Measurements from ENCODE around the gene ACSF3.

Gene ACSF3

DNA sequence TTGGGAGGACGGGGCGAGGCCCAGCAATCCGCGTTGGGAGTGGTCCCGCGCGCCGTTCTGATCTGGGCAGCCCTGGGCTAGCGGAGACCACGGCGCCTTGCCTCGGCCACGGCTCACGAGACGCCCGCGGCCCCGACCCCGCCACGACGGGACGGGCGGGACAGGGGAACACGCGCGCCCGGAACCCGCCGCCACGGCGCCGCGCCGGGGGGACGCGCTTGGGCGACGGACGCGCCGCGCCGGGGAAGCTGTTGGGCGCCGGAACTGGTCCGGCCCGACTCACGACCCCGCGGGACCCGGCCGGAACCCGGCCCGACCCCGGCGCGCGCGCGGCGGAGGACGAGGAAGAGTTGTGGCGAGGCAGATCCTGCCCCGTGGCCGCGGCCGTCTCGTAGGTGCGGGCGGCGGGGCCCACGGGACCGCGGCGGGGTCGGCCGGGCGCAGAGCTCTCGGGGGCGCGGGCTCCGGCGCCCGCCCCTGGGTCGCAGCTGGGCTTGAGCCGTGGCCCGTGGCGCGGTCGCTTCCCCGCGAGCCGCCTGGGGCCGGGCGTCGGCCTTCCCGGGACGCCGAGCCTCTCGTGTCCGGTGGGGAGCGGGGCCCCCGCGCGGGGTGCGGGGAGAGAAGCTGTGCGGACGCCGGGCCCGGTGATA is at the start of gene ACSF3:
TSS of gene ACSF3 (plus strand) at position 251 of the 650 bp plus-strand sequence. CDS start 6,830 bp downstream, outside the sequence.
- TF ChIP-seq, protein P1, sequence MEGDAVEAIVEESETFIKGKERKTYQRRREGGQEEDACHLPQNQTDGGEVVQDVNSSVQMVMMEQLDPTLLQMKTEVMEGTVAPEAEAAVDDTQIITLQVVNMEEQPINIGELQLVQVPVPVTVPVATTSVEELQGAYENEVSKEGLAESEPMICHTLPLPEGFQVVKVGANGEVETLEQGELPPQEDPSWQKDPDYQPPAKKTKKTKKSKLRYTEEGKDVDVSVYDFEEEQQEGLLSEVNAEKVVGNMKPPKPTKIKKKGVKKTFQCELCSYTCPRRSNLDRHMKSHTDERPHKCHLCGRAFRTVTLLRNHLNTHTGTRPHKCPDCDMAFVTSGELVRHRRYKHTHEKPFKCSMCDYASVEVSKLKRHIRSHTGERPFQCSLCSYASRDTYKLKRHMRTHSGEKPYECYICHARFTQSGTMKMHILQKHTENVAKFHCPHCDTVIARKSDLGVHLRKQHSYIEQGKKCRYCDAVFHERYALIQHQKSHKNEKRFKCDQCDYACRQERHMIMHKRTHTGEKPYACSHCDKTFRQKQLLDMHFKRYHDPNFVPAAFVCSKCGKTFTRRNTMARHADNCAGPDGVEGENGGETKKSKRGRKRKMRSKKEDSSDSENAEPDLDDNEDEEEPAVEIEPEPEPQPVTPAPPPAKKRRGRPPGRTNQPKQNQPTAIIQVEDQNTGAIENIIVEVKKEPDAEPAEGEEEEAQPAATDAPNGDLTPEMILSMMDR (IDR thresholded peaks at IDR 0.05), result no peak

DNA sequence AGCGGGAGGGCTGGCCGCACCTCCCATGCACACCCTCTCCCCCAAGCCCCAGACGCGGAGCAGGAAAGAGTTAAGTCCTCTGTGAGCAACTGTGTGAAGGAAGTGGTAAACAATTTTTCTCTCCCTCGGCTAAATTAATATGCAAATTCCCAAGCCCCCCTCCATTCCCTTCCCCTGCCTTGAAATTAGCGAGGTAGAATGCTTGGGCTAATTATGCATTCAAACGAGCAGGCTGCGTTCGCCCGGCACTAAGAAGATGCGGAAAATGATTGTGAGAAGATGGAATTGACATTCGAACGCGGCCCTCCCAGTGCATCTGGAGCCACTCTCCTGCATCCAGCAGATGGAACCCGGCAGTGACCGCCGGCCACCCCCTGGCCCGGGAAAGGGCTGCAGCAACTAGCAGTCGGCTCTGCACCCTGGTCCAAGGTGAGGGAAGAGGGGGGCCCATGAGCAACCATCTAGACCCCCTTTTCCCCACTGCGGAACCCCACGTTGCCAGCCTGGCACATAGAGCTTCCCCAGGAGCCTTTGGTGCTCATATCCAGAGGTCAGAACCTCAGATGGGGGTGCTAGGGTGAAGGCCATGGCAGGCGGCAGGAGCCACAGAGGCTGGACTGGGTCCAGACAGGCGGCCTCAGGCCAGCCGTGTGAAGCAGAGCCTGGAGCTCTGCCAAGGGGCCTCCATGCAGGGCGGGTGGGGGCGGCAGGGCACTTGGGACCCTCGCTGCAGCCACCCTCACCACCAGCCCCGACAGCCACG is 49.1 kb upstream of the ACSF3 start:
- TF ChIP-seq, protein P1 (IDR thresholded peaks at IDR 0.05), result no peak

DNA sequence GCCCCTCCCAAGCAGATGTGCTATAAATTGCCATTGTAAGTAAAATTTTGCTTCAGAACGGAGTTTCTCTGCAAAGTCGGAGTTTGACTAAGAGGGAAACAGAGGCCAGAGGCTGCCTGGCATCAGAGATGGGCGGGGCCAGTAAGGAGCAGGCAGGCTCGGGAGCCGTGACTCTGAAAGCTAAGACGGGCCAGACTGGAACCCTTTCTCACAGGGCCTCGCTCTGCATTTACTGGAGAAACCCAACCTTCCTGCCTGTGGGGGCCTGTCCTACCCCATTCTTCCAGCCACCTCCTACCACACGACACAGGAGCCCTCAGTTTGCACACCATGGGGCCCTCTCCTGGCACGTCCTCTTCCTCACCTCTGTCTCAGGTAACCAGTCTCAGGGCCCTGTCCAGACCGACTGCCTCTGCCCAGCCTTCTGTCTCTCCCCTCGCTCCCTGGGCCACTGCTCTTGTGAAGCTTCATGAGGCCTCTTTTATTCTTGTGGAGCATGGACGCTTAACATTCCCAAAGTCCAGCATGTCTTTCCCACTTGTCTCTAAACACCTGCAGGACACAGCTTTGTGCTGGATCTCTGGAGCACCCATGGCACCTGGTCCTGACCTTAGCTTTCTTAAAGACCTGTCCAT is 48.4 kb upstream of the ACSF3 start:
- TF ChIP-seq, protein P1 (IDR thresholded peaks at IDR 0.05), result no peak

DNA sequence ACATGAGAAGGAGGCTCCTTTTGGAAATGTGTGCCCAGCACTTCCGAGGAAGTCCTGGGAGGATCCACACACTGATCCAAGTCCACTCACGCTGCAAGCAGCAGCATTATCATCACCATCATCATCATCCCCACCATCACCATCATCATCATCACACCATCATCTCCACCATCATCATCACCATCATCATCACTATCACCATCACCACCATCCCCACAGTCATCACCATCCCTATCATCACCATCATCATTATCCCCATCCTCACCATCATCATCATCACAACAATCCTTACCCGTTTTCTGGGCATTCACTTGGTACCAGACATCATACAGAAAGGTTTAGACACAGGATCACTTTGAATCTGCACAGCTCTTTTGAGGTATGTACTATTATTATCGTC is 47.8 kb upstream of the ACSF3 start:
- TF ChIP-seq, protein P1 (IDR thresholded peaks at IDR 0.05), result no peak

DNA sequence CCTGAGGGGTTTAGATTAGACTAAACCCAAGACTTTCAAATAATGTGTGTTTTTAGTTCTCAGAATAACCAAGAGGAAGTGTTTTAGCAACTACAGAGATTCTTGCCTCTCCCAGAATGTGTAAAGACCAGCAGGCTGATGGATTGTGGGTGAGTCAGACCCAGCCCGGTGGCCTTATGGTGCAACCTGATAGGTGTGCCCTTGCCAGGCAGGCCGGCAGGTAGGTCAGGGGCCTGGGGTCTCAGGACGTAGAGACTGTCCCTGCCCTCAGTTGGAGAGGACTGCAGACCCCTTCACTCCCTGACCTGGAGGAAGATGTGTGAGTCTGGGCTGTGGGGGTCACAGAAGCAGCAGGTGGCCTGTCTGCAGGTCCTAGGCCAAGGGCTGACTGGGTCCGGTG is 47.2 kb upstream of the ACSF3 start:
- TF ChIP-seq, protein P1 (IDR thresholded peaks at IDR 0.05), result no peak

DNA sequence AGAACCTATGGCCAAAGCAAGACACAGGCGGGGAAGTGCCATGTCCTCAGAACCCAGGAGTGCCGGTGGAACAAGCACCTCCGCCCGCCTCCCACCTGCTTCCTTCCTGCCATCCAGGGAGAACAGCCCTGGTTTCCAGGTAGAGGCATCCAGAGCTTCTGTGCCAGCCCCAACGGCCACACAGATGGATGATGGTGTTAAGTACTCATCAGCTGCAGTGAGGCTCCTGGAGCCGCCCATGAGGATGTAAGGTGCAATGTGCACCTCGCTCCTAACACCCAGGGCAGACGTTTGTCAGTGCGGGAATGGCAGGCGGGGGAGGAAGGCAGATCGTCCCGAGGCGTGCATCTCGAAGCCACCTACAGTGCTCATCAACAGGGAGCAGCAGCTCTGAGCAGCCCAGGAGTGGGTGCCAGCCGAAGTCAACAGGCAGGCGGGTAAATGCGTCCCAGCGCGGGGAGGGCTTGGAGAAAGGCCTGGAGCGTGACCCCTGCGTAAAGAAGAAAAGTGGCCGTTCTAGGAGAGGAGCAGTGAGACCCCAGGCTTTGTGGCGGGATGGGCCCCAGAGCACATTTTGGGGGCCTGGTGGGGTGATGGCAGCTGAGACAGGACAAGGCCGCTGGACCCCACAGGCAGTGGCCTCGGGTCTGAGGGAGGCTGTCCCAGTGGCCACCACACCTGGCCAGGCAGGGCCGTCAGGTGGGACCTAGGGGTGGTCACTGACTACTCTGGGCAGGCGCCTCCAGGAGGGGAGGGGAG is 46.1 kb upstream of the ACSF3 start:
- TF ChIP-seq, protein P1 (IDR thresholded peaks at IDR 0.05), result no peak

DNA sequence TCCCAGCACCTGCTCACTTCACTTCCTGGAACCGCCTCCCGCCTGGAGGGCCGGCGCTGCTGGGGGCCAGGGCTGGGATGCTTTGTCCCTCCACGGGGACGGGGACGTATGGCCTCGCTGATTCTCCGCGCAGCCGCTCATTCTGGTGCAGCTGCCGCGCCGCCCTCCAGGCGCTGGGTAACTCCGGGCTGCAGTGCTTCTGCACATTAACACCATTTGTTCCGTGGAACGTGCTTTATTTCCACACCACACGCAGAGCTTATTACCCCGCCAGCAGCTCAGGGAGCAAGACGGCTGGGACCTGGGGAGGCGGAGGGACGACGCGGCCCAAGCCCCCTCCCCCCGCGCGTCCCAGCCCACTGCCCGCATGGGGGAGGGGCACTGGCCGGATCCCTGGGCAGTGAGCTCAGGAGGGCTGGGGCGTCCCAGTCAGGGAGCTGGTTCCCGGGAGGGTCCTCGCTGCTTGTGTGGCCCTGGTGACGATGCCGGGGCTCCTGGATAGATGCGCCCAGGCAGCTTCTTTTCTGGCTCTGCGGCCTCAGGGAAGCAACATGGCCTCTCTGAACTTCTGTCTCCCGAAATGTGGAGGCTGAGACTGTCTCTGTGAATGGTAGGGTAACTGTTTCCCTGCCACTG is 45.4 kb upstream of the ACSF3 start:
- TF ChIP-seq, protein P1 (IDR thresholded peaks at IDR 0.05), result no peak

Data from LNCAP (cell line).